HCT116 (cell line): ENCODE measurements around the gene TAS2R41. TPM values are rescaled to one million over a fixed set of nuclear protein-coding genes. Genes with fewer than 3 reads are reported as not detected.
A peak's percentile ranks its signal among the peaks of the same experiment; 100 is the strongest.

ENCODE experiments used
- ATAC-seq: fragments of 200-7000 bp; cut with Tn5 transposase; 2 replicates; pipeline ENCODE4 v1.9.1; 2020; ENCODE audit warnings: mild to moderate bottlenecking, moderate library complexity
- BruUV-seq: library from RNA; stranded (reverse); fragments of 400-500 nt; replicated peaks from 2 replicates; lab custom pipeline; 2021; lab: Mats Ljungman, UMichigan
- CTCF ChIA-PET: fragments of 300-600 bp; sonication (Branson Sonifier 250); formaldehyde crosslinking; loops from one replicate; lab custom pipeline; 2021; ENCODE audit warnings: antibody characterized with exemption; lab: Charles Lee
- POLR2A ChIA-PET: fragments of 300-600, 350-600 bp; sonication (Branson Sonifier 250); formaldehyde crosslinking; loops from one replicate; lab custom pipeline; 2021; ENCODE audit warnings: antibody characterized with exemption; lab: Charles Lee
- RAD21 ChIA-PET, 2 experiments: fragments of 300-600 bp; sonication (Branson Sonifier 250); formaldehyde crosslinking; loops; one replicate each; lab custom pipeline; 2023; ENCODE audit warnings: low total read pairs in 2 of 2; ENCODE audit not compliant: uncharacterized antibody in 2 of 2, unreplicated experiment in 2 of 2, low non-redundant PET in 1 of 2; lab: Charles Lee
- DNase-seq: peaks from one replicate; pipeline ENCODE4 v3.0.0-alpha.2; 2010; ENCODE audit warnings: low read depth, low spot score
- H2AFZ ChIP-seq: fragments of 200-600 bp; shearing (Covaris generic), sonication (generic); 2 replicates; pipeline ENCODE4 v1.6.1; 2017; ENCODE audit warnings: low read depth, mixed run types, mixed read lengths, antibody characterized with exemption, low read length; ENCODE audit not compliant: poor library complexity, severe bottlenecking
- H3K27ac ChIP-seq: 2 replicates; pipeline ENCODE4 v1.5.1; 2012; ENCODE audit warnings: low read depth, low read length
- H3K27me3 ChIP-seq: fragments of 200-600 bp; sonication (generic); 2 replicates; pipeline ENCODE4 v1.6.1; 2016; ENCODE audit warnings: mixed run types, low read length, mixed read lengths; ENCODE audit not compliant: insufficient read depth
- H3K36me3 ChIP-seq, 2 experiments: fragments of 200-500 bp in 1 of 2; fragments of 200-600 bp in 1 of 2; sonication (Bioruptor generic) in 1 of 2; sonication (generic) in 1 of 2; 2 replicates each; pipeline versions ENCODE4 v1.5.1 to v1.6.1; 2014 to 2016; ENCODE audit warnings: low read length in 2 of 2, inconsistent platforms in 1 of 2, mixed read lengths in 1 of 2, mixed run types in 1 of 2; ENCODE audit not compliant: insufficient read depth in 2 of 2, control insufficient read depth in 1 of 2
- H3K4me1 ChIP-seq, 2 experiments: fragments of 200-600 bp in 1 of 2; sonication (generic) in 1 of 2; 2 replicates each; pipeline versions ENCODE4 v1.5.1 to v1.6.1; 2012 to 2017; ENCODE audit warnings: low read length in 2 of 2, inconsistent platforms in 1 of 2, mild to moderate bottlenecking in 1 of 2, mixed read lengths in 1 of 2, mixed run types in 1 of 2, moderate library complexity in 1 of 2; ENCODE audit not compliant: insufficient read depth in 2 of 2, control insufficient read depth in 1 of 2
- H3K4me2 ChIP-seq: fragments of 200-600 bp; sonication (generic); 2 replicates; pipeline ENCODE4 v1.6.1; 2017; ENCODE audit warnings: mixed run types, low read length, mixed read lengths
- H3K4me3 ChIP-seq, 2 experiments: fragments of 200-600 bp in 1 of 2; sonication (generic) in 1 of 2; replicated peaks in 1 of 2; 2 replicates each; pipeline ENCODE4 v1.5.1; 2011 to 2016; ENCODE audit warnings: low read length in 2 of 2, control low read depth in 1 of 2, low read depth in 1 of 2, mild to moderate bottlenecking in 1 of 2, mixed read lengths in 1 of 2, mixed run types in 1 of 2
- H3K79me2 ChIP-seq: fragments of 200-600 bp; sonication (generic); 2 replicates; pipeline ENCODE4 v1.6.1; 2017; ENCODE audit warnings: mild to moderate bottlenecking, mixed run types, low read length, moderate library complexity, mixed read lengths; ENCODE audit not compliant: insufficient read depth
- H3K9ac ChIP-seq: fragments of 200-600 bp; sonication (generic); 2 replicates; pipeline ENCODE4 v1.6.1; 2016; ENCODE audit warnings: low read length, mixed read lengths
- H3K9me2 ChIP-seq: fragments of 200-600 bp; sonication (generic), shearing (Covaris generic); 2 replicates; pipeline ENCODE4 v1.6.1; 2017; ENCODE audit warnings: mixed run types, mild to moderate bottlenecking, moderate library complexity; ENCODE audit not compliant: insufficient read depth
- H3K9me3 ChIP-seq, 2 experiments: fragments of 200-500 bp in 1 of 2; fragments of 200-600 bp in 1 of 2; sonication (Bioruptor generic) in 1 of 2; sonication (generic) in 1 of 2; 2 replicates each; pipeline ENCODE4 v1.6.1; 2014 to 2017; ENCODE audit warnings: low read length in 2 of 2, mixed read lengths in 2 of 2, inconsistent platforms in 1 of 2, low read depth in 1 of 2, mild to moderate bottlenecking in 1 of 2, mixed run types in 1 of 2, moderate library complexity in 1 of 2; ENCODE audit not compliant: control insufficient read depth in 1 of 2, insufficient read depth in 1 of 2
- H4K20me1 ChIP-seq: fragments of 200-600 bp; sonication (generic), shearing (Covaris generic); 2 replicates; pipeline ENCODE4 v1.6.1; 2017; ENCODE audit warnings: mixed run types, mild to moderate bottlenecking, moderate library complexity; ENCODE audit not compliant: insufficient read depth
- ATF3 ChIP-seq: IDR thresholded peaks from 2 replicates; pipeline ENCODE4 v1.6.1; 2012
- CBX3 ChIP-seq: IDR thresholded peaks from 2 replicates; pipeline ENCODE4 v1.6.1; 2012; ENCODE audit warnings: low read depth
- EGR1 ChIP-seq: IDR thresholded peaks from 2 replicates; pipeline ENCODE4 v1.6.1; 2012; ENCODE audit warnings: low read depth
- EZH2 ChIP-seq: fragments of 200-600 bp; sonication (generic); IDR thresholded peaks from 2 replicates; pipeline ENCODE4 v1.6.1; 2017; ENCODE audit warnings: antibody characterized with exemption, mixed run types
- FOSL1 ChIP-seq: IDR thresholded peaks from 2 replicates; pipeline ENCODE4 v1.6.1; 2012; ENCODE audit warnings: low read depth
- POLR2A ChIP-seq: IDR thresholded peaks from 2 replicates; pipeline ENCODE4 v1.7.0; 2011; ENCODE audit warnings: borderline replicate concordance; ENCODE audit not compliant: insufficient read depth, insufficient read length; ENCODE audit errors: extremely low read depth
- RAD21 ChIP-seq: IDR thresholded peaks from 2 replicates; pipeline ENCODE4 v1.6.1; 2012; ENCODE audit warnings: low read depth, mild to moderate bottlenecking
- SRF ChIP-seq: IDR thresholded peaks from 2 replicates; pipeline ENCODE4 v1.6.1; 2012; ENCODE audit warnings: low read depth
- YY1 ChIP-seq: IDR thresholded peaks from 2 replicates; pipeline ENCODE4 v1.6.1; 2011; ENCODE audit warnings: low read length, low read depth, moderate library complexity, mild to moderate bottlenecking; ENCODE audit not compliant: insufficient replicate concordance; ENCODE audit errors: extremely low read depth
- ZBTB33 ChIP-seq: IDR thresholded peaks from 2 replicates; pipeline ENCODE4 v1.6.1; 2011; ENCODE audit warnings: mild to moderate bottlenecking, low read length, moderate library complexity; ENCODE audit not compliant: insufficient replicate concordance; ENCODE audit errors: extremely low read depth
- intact Hi-C: fragments of 100-400 bp; cut with micrococcal nuclease; formaldehyde crosslinking; loops from 2 replicates; pipeline ENCODE4 v1.10.0; 2022
- total RNA-seq: library from RNA; stranded (reverse); gene quantifications from one replicate; pipeline ENCODE4 v1.2.1, GENCODE V29; 2021; ENCODE audit not compliant: unreplicated experiment
- TF ChIP-seq, protein P1 (sequence below), 3 experiments: fragments of 200-600 bp in 1 of 3; sonication (generic) in 1 of 3; IDR thresholded peaks in 2 of 3; conservative IDR thresholded peaks in 1 of 3; 2 replicates each; pipeline ENCODE4 v1.5.1; 2012 to 2017; ENCODE audit warnings: low read depth in 2 of 3, low read length in 2 of 3, antibody characterized with exemption in 1 of 3, borderline replicate concordance in 1 of 3, control low read depth in 1 of 3, mild to moderate bottlenecking in 1 of 3, mixed read lengths in 1 of 3, mixed run types in 1 of 3, moderate library complexity in 1 of 3; ENCODE audit not compliant: insufficient read depth in 1 of 3

TAS2R41 gene
- total RNA-seq, 1 experiment from 2014 or later: not detected

- TF ChIP-seq CBX3 (0 out of 2 replicates have a peak, but pooled peaks have one; percentile 30), POLR2A (no peak)
- TF ChIP-seq, all 23 proteins: peak for 7
Observed at GRCh38 chr7:143492043-143492471, 14.4 kb downstream of the TAS2R41 start (continued).

- H3K79me2 ChIP-seq: no peaks in the 10 kb centered on the region
- intact Hi-C loops: loop anchor here (2.0 to 10.0 kb wide), 2 partner anchors 20 to 488 kb away; no protein-coding TSS in a partner anchor
- no peak overlapping the region for H3K9ac ChIP-seq
- no peak overlapping the region for H3K4me3 ChIP-seq
- ChIA-PET POLR2A (no interaction called here), RAD21 (no interaction called here), CTCF (no interaction called here)
- DNase-seq (no peak), ATAC-seq (no peak)
- H3K36me3 ChIP-seq: no peaks in the 10 kb centered on the region
- H2AFZ ChIP-seq: peak overlapping the region; percentile 52
- no peaks in the 10 kb centered on the region for H3K9me2 ChIP-seq
- no TSS peak for BruUV-seq
- H3K9me3 ChIP-seq: no peaks in the 10 kb centered on the region
- no peak overlapping the region for H3K27ac ChIP-seq
- no peaks in the 10 kb centered on the region for H4K20me1 ChIP-seq
- 0 out of 2 replicates have a peak overlapping the region, but pooled peaks have one; percentile 11 for H3K4me2 ChIP-seq
- H3K4me1 ChIP-seq: peaks cover 5 to 23% of the 10 kb centered on the region in 2 experiments; a peak in 3 of 4 replicates
- no peaks in the 10 kb centered on the region for H3K27me3 ChIP-seq
- TF ChIP-seq RAD21: no peak
- no peak for TF ChIP-seq CBX3
- no peak for TF ChIP-seq POLR2A
- no peak for TF ChIP-seq ATF3
Observed at GRCh38 chr7:143492799-143493739, 15.4 kb downstream of the TAS2R41 start.

DNA sequence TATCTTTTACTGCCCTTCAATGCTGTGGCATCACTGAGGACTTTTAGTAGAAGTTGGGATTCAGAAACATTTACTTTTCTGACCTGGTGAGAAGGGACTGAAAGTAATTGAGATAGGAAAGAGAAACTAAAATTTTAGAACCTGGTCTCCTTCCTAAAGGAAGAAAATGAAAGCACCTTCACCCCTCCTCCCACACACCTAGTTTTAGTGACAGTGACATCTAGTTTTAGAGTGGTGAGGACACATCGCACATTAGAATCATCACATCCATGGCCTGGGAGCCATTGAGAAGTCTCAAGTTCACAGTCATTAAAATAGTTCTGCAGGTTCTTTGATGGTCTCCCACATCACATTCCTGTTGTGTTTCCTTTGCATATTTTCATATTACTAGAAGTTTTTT lies 16.1 kb downstream of the TAS2R41 start:
- H3K27me3 ChIP-seq: no peaks in the 10 kb centered on the region
- intact Hi-C loops: loop anchor here (2.0 to 10.0 kb wide), 2 partner anchors 21 to 489 kb away; no protein-coding TSS in a partner anchor
- TF ChIP-seq, protein P1, sequence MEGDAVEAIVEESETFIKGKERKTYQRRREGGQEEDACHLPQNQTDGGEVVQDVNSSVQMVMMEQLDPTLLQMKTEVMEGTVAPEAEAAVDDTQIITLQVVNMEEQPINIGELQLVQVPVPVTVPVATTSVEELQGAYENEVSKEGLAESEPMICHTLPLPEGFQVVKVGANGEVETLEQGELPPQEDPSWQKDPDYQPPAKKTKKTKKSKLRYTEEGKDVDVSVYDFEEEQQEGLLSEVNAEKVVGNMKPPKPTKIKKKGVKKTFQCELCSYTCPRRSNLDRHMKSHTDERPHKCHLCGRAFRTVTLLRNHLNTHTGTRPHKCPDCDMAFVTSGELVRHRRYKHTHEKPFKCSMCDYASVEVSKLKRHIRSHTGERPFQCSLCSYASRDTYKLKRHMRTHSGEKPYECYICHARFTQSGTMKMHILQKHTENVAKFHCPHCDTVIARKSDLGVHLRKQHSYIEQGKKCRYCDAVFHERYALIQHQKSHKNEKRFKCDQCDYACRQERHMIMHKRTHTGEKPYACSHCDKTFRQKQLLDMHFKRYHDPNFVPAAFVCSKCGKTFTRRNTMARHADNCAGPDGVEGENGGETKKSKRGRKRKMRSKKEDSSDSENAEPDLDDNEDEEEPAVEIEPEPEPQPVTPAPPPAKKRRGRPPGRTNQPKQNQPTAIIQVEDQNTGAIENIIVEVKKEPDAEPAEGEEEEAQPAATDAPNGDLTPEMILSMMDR (IDR thresholded peaks at IDR 0.05 in 2 of 3, conservative IDR thresholded peaks at IDR 0.05 in 1 of 3; ENCODE audit: borderline replicate concordance in 1 of 3, insufficient read depth in 1 of 3, low read depth in 2 of 3, low read length in 2 of 3): no peak
- TF ChIP-seq EZH2 (no peak), POLR2A (no peak), FOSL1 (no peak), ZBTB33 (no peak), EGR1 (no peak), SRF (no peak), RAD21 (no peak), YY1 (no peak)

More for the DNA sequence above, 16.1 kb downstream of the TAS2R41 start:
- BruUV-seq: no TSS peak
- no peak for ATAC-seq
- no peak overlapping the region for H3K4me3 ChIP-seq
- H3K4me2 ChIP-seq: no peak overlapping the region
- H3K79me2 ChIP-seq: no peaks in the 10 kb centered on the region
- H3K4me1 ChIP-seq: peaks cover 5 to 23% of the 10 kb centered on the region in 2 experiments; a peak in 3 of 4 replicates
- H4K20me1 ChIP-seq: no peaks in the 10 kb centered on the region
- DNase-seq: no peak
- no peaks in the 10 kb centered on the region for H3K36me3 ChIP-seq
- CTCF ChIA-PET: no interaction called here
- H3K9ac ChIP-seq: no peak overlapping the region
- H3K9me3 ChIP-seq: no peaks in the 10 kb centered on the region
- no peak overlapping the region for H2AFZ ChIP-seq
- POLR2A ChIA-PET: no interaction called here
- RAD21 ChIA-PET: no interaction called here
- H3K27ac ChIP-seq: no peak overlapping the region
- no peaks in the 10 kb centered on the region for H3K9me2 ChIP-seq
